Right hindlimb (tissue), 1 donor: ENCODE measurements around the gene RFX8.

Source experiments
- DNase-seq: peaks from one replicate; pipeline ENCODE4 v3.0.0-alpha.2; 2018

Gene RFX8

GRCh38 chr2:101408925-101409324, 66.0 kb downstream of the RFX8 start:
- DNase-seq, result no peak

- no peak for DNase-seq
Observed at GRCh38 chr2:101405351-101405899, 69.5 kb downstream of the RFX8 start.

- DNase-seq, result no peak
Observed at GRCh38 chr2:101403745-101404144, 71.2 kb downstream of the RFX8 start.

DNA sequence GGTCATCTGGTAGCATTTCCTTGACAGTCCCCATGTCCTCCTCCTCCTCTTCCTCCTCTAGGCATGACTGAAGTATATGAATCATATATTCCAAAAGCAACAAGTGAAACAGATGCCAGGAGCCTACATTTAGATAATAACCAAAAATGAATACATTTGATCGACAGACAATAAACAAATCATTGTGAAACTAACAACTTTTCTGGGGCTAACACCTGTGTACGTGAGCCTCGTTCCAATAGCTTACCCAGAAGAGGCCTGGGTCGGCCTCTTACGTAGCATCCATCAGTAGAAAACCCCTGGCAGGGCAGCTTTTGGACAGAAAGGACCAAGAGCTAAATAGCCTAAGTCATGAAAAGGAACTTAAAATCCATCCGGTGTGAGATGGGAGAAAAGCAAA, 72.3 kb downstream of the RFX8 start:
- no peak for DNase-seq

DNA sequence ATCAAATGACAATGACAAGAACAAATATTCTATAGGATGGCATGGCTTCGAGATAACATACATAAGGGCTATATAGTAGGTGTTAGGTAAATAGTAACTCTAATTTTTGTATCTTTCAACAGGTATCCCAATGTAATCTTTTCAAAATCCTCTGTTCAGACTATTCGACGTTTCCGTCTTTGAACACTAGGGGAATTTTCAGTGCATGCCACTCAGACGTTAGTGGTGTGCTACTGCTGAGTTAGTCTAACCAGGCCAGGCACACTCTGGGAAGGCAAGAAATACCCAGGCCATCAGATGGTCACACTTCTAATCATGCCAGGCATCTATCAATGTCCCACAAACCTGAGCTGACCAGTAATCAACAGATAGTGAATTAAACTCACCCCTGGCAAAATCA, 73.0 kb downstream of the RFX8 start:
- DNase-seq, result no peak

- no peak for DNase-seq
Observed at GRCh38 chr2:101401326-101401665, 73.6 kb downstream of the RFX8 start.

DNA sequence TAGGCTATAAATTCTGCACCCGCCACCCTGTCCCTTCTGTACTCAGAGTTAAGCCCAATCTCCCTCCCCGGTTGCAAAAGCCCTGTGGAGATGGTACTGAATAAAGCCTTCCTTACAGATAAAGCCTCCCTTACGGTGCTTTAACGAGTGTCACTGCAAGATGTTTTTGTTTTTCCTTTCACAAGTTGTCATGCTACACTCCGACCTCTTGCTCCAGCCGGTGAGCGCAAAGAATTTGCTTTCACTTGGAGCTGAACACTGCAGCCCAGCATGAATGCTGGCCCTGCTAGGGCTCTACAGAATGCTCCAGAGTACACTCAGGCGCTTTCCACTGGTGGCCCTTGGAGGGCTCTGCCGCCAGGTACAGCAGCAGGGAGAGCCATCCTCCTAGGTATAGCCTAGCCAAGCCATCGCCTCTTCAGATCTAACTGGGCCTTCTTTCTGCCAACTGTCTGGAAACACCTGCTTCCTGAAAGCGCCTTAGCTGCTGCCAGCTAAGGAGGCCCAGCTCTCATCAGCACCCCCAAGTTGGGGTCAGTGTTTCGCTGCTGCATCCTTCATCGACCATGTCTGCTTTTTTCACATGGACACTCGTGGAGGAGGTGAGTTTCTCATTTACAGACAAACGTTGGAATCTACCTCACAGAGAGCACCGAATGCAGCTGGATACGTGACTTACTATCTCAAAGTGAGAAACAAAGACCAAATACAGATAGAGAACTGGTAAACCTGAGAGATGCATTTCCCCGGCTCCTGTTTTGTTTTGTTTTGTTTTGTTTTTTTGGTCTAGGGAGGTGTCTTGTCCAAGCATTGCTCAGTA, 74.2 kb downstream of the RFX8 start:
- no peak for DNase-seq

DNA sequence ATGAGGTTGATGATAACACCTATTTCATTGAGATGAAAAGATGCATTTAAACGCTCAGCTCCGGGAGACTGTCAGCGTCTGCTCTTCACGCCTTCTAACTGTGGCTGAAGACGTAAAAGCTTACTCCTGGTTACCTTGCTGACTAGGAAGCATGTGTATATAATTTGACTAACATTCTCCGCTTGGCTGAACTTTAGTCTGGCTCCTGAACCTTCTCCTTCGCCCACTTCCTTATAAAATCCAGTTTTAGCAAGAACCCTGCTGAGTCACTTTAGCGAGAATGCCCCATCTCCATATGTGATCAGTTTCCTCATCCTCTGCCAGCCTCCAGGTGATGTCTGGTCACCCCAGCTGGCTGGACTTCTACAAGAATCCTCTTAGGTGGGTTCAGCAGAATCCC, 74.9 kb downstream of the RFX8 start:
- no peak for DNase-seq

DNA sequence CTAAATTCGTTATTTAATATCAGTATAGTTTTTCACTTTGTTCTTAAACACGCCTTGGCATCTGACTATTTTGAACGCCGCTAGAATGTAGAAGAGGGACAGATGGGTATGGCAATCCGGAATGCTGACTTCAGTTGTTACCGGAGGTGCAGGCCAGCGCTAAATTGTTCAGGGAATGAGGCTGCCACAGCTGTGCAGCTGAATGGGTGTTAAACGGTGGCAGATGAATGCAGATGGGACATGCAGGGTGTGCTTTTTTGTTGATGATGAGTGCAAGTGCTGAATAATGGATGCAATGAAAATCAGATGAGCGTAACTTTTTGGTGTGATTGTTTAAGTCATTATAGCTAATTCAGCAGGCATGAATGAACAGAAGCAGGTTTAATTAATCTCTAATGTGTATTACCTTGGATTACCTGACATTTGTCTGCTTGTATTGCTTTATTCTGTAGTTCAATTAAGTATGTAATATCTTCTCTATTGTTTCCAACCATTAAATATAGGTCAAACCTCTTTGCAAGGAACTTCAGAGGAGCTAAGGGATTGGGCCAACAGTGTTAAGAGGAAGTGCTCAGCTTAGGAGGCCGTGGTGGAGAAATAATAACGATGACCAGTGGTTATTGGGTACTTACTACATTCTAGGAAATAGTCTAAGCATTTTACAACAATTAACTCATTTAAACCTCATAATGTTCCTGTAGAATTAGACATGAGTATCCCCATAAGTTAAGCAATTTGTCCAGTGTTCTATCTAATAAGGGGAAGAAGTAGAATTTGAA, 75.7 kb downstream of the RFX8 start:
- DNase-seq, result no peak

GRCh38 chr2:101398116-101398821, 76.6 kb downstream of the RFX8 start:
- DNase-seq, result no peak

DNA sequence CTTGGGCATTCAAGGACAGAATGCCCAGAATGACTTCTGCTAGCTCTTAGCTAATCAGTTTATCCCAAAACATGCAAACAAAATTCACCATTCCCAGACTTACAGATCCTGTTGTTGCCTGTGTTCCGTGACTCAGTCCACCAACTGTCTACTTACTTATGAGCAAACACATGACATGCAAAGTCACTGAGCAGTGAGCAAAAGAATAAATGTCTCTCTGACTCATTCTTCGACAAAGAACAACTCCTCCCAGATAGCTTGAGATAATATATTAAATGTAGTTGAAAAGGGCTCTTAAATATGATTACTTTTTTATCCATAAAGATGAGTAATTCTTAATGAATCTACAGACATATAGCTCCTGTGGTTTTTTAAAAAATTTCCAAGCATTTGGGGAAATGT, 78.6 kb downstream of the RFX8 start:
- DNase-seq, result no peak

- DNase-seq, result no peak
Observed at GRCh38 chr2:101395545-101396315, 79.2 kb downstream of the RFX8 start.

DNA sequence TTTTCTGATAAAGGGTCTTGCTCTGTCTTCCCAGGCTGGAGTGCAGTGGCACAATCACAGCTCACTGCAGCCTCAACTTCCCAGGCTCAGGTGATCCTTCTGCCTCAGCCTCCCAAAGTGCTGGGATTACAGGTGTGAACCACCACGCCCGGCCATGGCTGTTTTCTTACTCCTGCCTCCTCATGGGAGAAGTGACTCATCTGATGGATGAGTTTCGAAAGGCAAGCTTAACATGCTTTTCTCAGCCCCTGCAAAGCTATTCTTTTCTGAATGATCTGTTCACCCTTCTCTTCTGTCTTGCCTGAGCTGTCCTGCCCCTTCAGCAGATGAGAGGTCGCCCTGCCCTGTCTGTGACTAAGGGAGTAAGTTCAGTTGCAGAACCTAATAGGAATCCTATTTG, 86.7 kb downstream of the RFX8 start:
- no peak for DNase-seq

- peak; percentile 71 for DNase-seq
Observed at GRCh38 chr2:101387151-101387834, 87.6 kb downstream of the RFX8 start, which contains the start of gene CREG2. CREG2 (minus strand) TSS chr2:101387503; CDS start chr2:101387457, 46 bp downstream.

DNA sequence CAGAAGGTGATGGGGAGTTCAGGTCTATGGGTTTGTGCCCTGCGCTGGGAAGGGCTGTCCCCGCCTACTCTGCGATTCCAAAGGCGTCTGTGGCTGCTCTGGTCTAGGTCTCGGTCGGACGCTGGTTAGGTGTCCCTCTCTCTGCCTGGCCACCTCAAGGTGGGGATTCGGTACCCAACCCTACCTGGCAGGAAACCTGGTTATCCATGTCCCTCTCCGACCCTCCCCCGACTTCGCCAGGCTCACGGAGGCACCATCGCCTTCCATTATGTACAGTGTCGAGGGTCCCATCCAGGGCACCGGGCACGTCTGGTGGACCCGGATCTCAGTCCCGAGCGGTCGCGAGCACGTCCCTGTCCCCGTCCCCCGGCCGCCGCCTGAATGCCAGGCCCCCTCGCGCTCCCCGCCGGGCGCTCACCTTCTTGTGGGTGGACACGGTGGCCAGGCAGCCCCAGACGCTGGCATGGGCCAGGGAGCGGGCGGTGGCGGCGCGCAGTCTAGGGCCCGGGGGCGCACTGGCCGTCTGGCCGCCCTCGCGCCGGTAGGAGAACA, 88.2 kb downstream of the RFX8 start:
- no peak for DNase-seq

GRCh38 chr2:101383016-101383541, 91.8 kb downstream of the RFX8 start:
- DNase-seq, result no peak

GRCh38 chr2:101382442-101382841, 92.5 kb downstream of the RFX8 start:
- DNase-seq, result no peak

DNA sequence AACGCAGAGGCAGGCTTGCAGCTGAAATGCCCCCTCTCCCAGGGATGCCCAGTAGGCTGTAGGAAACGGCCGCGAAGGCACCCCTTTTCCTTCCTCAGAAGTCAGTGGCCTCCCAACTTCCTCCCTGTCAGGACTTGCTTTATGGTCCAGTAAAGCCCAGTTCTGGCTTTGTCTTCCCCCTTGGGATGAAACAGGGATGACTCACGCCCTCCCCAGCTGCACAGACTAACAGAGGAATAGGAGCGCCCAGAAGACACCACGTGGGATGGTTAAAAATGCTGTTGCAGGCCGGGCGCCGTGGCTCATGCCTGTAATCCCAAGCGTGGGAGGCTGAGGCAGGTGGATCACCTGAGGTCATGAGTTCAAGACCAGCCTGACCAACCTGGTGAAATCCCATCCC, 94.5 kb downstream of the RFX8 start:
- peak; percentile 31 for DNase-seq

DNA sequence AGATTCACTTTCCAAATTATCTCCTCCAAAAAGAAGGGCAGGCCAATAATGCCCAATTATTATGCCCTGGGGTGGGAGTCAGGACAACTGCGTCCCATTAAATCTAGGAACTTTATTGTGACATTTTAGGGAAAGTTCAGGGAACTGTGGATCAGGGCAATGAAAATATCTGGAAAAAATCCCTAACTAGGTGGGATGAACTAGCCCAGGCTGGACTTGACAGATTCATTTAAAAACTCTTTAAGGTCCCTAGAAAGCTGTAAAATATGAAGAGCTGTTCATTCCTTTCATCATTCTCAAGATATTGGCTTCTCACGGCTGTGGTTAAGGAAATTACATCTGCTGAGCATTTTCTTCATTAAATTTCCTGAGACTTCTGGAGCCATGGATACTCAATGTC, 95.8 kb downstream of the RFX8 start:
- DNase-seq, result no peak

DNA sequence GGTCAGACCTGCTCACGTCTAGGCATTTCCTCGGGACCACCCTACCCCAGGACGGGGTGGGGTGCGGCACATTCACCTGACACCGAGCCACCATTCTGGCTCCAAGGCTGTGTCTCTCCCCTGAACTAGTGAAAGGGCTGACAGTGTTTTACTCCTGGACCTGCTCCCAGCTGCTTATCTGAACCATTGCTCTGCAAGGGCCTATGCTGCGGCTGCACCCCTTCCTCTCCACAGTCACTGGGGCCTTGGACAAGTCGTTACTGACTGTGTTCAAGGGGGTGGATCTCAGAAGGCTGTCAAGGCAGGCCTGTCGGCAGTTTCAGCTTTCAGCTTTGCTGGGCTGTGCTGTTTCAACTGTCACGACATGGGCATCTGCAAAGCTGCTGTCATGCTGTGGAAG, 99.3 kb downstream of the RFX8 start:
- no peak for DNase-seq

- DNase-seq, result no peak
Observed at GRCh38 chr2:101374821-101375561, 99.9 kb downstream of the RFX8 start.
